HG02981 (cell line): ENCODE data around the gene LDLRAD4.

Experiments
- ATAC-seq: cut with Tn5 transposase; IDR thresholded peaks from one replicate; pipeline ENCODE4 v1.9.1; 2021; ENCODE audit warnings: mild to moderate bottlenecking, moderate library complexity; ENCODE audit not compliant: unreplicated experiment

LDLRAD4 gene

GRCh38 chr18:13540477-13541182 lies 322.1 kb downstream of the LDLRAD4 start:
- no peak for ATAC-seq

GRCh38 chr18:13541621-13542519 lies 323.3 kb downstream of the LDLRAD4 start:
- ATAC-seq: no peak

- ATAC-seq: no peak
Measured at GRCh38 chr18:13542520-13542847, 323.9 kb downstream of the LDLRAD4 start.

GRCh38 chr18:13543144-13543543 lies 324.6 kb downstream of the LDLRAD4 start:
- no peak for ATAC-seq

- ATAC-seq: no peak
Measured at GRCh38 chr18:13543811-13544732, 325.5 kb downstream of the LDLRAD4 start.

- no peak for ATAC-seq
Measured at GRCh38 chr18:13544953-13545352, 326.4 kb downstream of the LDLRAD4 start.

GRCh38 chr18:13545514-13545913 lies 327.0 kb downstream of the LDLRAD4 start:
- ATAC-seq: no peak

- ATAC-seq: no peak
Measured at GRCh38 chr18:13545955-13546354, 327.4 kb downstream of the LDLRAD4 start.

GRCh38 chr18:13546638-13547037 lies 328.1 kb downstream of the LDLRAD4 start:
- no peak for ATAC-seq

- ATAC-seq: no peak
Measured at GRCh38 chr18:13547347-13547746, 328.8 kb downstream of the LDLRAD4 start.

- ATAC-seq: no peak
Measured at GRCh38 chr18:13548106-13548819, 329.7 kb downstream of the LDLRAD4 start.

- peak; percentile 69 for ATAC-seq
Measured at GRCh38 chr18:13548966-13549879, 330.7 kb downstream of the LDLRAD4 start.

GRCh38 chr18:13549880-13550232 lies 331.3 kb downstream of the LDLRAD4 start:
- no peak for ATAC-seq

- no peak for ATAC-seq
Measured at GRCh38 chr18:13550418-13551304, 332.1 kb downstream of the LDLRAD4 start.

- ATAC-seq: no peak
Measured at GRCh38 chr18:13551305-13551603, 332.7 kb downstream of the LDLRAD4 start.

- ATAC-seq: no peak
Measured at GRCh38 chr18:13551841-13552733, 333.5 kb downstream of the LDLRAD4 start.

GRCh38 chr18:13553449-13553848 lies 334.9 kb downstream of the LDLRAD4 start:
- no peak for ATAC-seq

GRCh38 chr18:13555192-13555591 lies 336.6 kb downstream of the LDLRAD4 start:
- no peak for ATAC-seq
